H54 (cell line): ENCODE data around the gene STARD9.

Source experiments
- DNase-seq: peaks from one replicate; pipeline ENCODE4 v3.0.0; 2011; ENCODE audit warnings: low spot score, mixed read lengths; ENCODE audit not compliant: insufficient read length
- FAIRE-seq: peaks from 3 replicates; lab custom pipeline; 2011; peaks lifted over from hg19 to GRCh38; lab: Jason Lieb, UNC
- POLR2A ChIP-seq: IDR thresholded peaks from 2 replicates; pipeline ENCODE4 v1.6.1; 2011; ENCODE audit warnings: low read depth, mild to moderate bottlenecking, low read length

Gene STARD9

GRCh38 chr15:42710662-42711061 is 135.3 kb downstream of the STARD9 start:
- FAIRE-seq (no peak), DNase-seq (no peak)
- no peak for TF ChIP-seq POLR2A

GRCh38 chr15:42711746-42712145 is 136.3 kb downstream of the STARD9 start:
- FAIRE-seq (no peak), DNase-seq (no peak)
- no peak for TF ChIP-seq POLR2A

- no peak for TF ChIP-seq POLR2A
- no peak for DNase-seq
- FAIRE-seq: no peak
Observed at GRCh38 chr15:42712584-42712983, 137.2 kb downstream of the STARD9 start.

- no peak for DNase-seq
- FAIRE-seq: no peak
- TF ChIP-seq POLR2A: no peak
Observed at GRCh38 chr15:42716125-42716524, 140.7 kb downstream of the STARD9 start.

GRCh38 chr15:42716626-42717025 is 141.2 kb downstream of the STARD9 start:
- DNase-seq (no peak), FAIRE-seq (no peak)
- no peak for TF ChIP-seq POLR2A

GRCh38 chr15:42719043-42719442 is 143.6 kb downstream of the STARD9 start:
- DNase-seq (no peak), FAIRE-seq (no peak)
- no peak for TF ChIP-seq POLR2A

GRCh38 chr15:42720071-42720470 is 144.7 kb downstream of the STARD9 start:
- no peak for FAIRE-seq
- TF ChIP-seq POLR2A: no peak
- no peak for DNase-seq

- no peak for DNase-seq
- FAIRE-seq: no peak
- TF ChIP-seq POLR2A: no peak
Observed at GRCh38 chr15:42721016-42721415, 145.6 kb downstream of the STARD9 start.

- no peak for DNase-seq
- no peak for TF ChIP-seq POLR2A
- no peak for FAIRE-seq
Observed at GRCh38 chr15:42721916-42722315, 146.5 kb downstream of the STARD9 start.

GRCh38 chr15:42723068-42723467 is 147.7 kb downstream of the STARD9 start:
- FAIRE-seq (no peak), DNase-seq (no peak)
- TF ChIP-seq POLR2A: no peak

GRCh38 chr15:42724276-42724675 is 148.9 kb downstream of the STARD9 start:
- DNase-seq (no peak), FAIRE-seq (no peak)
- TF ChIP-seq POLR2A: no peak

GRCh38 chr15:42725331-42725903 is 150.0 kb downstream of the STARD9 start:
- no peak for FAIRE-seq
- TF ChIP-seq POLR2A: no peak

GRCh38 chr15:42726114-42726513 is 150.7 kb downstream of the STARD9 start:
- FAIRE-seq (no peak), DNase-seq (no peak)
- no peak for TF ChIP-seq POLR2A

More at GRCh38 chr15:42725331-42725903, 150.0 kb downstream of the STARD9 start:
- DNase-seq: no peak

- TF ChIP-seq POLR2A: no peak
- FAIRE-seq: no peak
Observed at GRCh38 chr15:42727750-42728381, 152.5 kb downstream of the STARD9 start.

GRCh38 chr15:42728560-42728959 is 153.2 kb downstream of the STARD9 start:
- no peak for FAIRE-seq
- TF ChIP-seq POLR2A: no peak

More at GRCh38 chr15:42727750-42728381, 152.5 kb downstream of the STARD9 start:
- no peak for DNase-seq

GRCh38 chr15:42728972-42729371 is 153.6 kb downstream of the STARD9 start:
- no peak for FAIRE-seq
- DNase-seq: no peak
- no peak for TF ChIP-seq POLR2A

More at GRCh38 chr15:42728560-42728959, 153.2 kb downstream of the STARD9 start:
- no peak for DNase-seq
